Measurements from ENCODE around the gene TRAPPC12. TPM values are rescaled to one million over a fixed set of nuclear protein-coding genes. Genes with fewer than 3 reads are reported as not detected.

TRAPPC12 gene
- total RNA-seq, 2 donors from 2014 or later, result 69.5 to 73.2 TPM

GRCh38 chr2:3434654-3435053, 55.2 kb downstream of the TRAPPC12 start:
- Histone ChIP-seq H3K4me3 (no peak overlapping the region), H3K27ac (no peak overlapping the region), H3K4me1 (peaks cover 0 to 13% of the 10 kb centered on the region in 2 donors), H3K27me3 (no peaks in the 10 kb centered on the region), H3K36me3 (peaks cover 8% of the 10 kb centered on the region), H3K9me3 (no peaks in the 10 kb centered on the region)
- TF ChIP-seq, protein P1, sequence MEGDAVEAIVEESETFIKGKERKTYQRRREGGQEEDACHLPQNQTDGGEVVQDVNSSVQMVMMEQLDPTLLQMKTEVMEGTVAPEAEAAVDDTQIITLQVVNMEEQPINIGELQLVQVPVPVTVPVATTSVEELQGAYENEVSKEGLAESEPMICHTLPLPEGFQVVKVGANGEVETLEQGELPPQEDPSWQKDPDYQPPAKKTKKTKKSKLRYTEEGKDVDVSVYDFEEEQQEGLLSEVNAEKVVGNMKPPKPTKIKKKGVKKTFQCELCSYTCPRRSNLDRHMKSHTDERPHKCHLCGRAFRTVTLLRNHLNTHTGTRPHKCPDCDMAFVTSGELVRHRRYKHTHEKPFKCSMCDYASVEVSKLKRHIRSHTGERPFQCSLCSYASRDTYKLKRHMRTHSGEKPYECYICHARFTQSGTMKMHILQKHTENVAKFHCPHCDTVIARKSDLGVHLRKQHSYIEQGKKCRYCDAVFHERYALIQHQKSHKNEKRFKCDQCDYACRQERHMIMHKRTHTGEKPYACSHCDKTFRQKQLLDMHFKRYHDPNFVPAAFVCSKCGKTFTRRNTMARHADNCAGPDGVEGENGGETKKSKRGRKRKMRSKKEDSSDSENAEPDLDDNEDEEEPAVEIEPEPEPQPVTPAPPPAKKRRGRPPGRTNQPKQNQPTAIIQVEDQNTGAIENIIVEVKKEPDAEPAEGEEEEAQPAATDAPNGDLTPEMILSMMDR (IDR thresholded peaks at IDR 0.05), result no peak
- no peak for DNase-seq (ENCODE audit: low spot score)

DNA sequence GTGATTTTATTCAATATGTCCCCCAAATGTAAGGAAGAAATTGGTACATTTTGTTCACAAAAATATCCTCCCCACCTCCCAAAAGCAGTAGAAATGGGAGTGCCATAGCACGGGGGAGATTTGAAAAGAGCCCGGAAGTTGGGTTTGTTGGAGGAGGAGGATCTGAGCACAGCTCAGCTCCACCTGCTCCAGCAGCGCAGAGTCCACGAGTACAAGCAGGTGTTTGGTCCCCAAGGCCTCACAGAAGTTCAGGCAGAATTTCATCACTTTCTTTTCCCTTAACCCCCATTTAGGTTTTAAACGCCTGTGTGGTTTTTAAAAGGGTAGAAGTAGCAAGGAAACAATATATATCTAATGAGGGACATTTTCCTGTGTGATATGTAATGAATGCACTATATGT, 56.0 kb downstream of the TRAPPC12 start:
- DNase-seq (ENCODE audit: low spot score), result no peak
- Histone ChIP-seq H3K27ac (no peak overlapping the region), H3K27me3 (no peaks in the 10 kb centered on the region), H3K9me3 (no peaks in the 10 kb centered on the region), H3K4me3 (no peak overlapping the region), H3K4me1 (peaks cover 0 to 13% of the 10 kb centered on the region in 2 donors), H3K36me3 (peaks cover 8% of the 10 kb centered on the region)
- TF ChIP-seq, protein P1 (IDR thresholded peaks at IDR 0.05), result no peak

DNA sequence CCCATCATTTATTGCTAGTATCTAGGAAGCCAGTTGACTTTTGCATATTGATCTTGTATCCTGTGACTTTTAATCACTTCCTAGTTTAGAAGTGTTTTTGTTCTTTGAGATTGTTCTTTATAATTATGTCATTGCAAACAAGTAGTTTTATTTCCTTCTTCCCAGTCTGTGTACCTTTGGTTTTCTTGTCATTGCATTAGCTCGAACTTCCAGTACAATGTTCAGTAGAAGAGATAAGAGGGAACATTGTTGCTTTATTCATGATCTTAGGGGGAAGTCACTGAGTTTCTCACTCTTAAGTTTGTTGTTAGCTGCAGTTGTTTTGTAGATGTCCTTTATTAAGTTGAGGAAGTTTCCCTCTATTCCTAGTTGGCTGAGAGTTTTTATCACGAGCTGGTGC, 61.0 kb downstream of the TRAPPC12 start:
- Histone ChIP-seq H3K9me3 (no peaks in the 10 kb centered on the region), H3K27me3 (no peaks in the 10 kb centered on the region), H3K27ac (no peak overlapping the region), H3K4me3 (no peak overlapping the region), H3K36me3 (peaks cover 19% of the 10 kb centered on the region), H3K4me1 (no peaks in the 10 kb centered on the region)
- TF ChIP-seq, protein P1 (IDR thresholded peaks at IDR 0.05), result no peak
- DNase-seq (ENCODE audit: low spot score), result no peak

GRCh38 chr2:3441465-3441864, 62.0 kb downstream of the TRAPPC12 start:
- DNase-seq (ENCODE audit: low spot score), result no peak
- no peaks in the 10 kb centered on the region for H3K4me1 ChIP-seq

GRCh38 chr2:3442185-3442584, 62.7 kb downstream of the TRAPPC12 start:
- no peaks in the 10 kb centered on the region for H3K9me3 ChIP-seq
- TF ChIP-seq, protein P1 (IDR thresholded peaks at IDR 0.05), result no peak
- DNase-seq (ENCODE audit: low spot score), result no peak

More at GRCh38 chr2:3441465-3441864, 62.0 kb downstream of the TRAPPC12 start:
- Histone ChIP-seq H3K36me3 (peaks cover 27% of the 10 kb centered on the region), H3K27me3 (no peaks in the 10 kb centered on the region), H3K4me3 (no peak overlapping the region), H3K27ac (no peak overlapping the region), H3K9me3 (no peaks in the 10 kb centered on the region)
- TF ChIP-seq, protein P1 (IDR thresholded peaks at IDR 0.05), result no peak

GRCh38 chr2:3443083-3443482, 63.6 kb downstream of the TRAPPC12 start:
- Histone ChIP-seq H3K27me3 (no peaks in the 10 kb centered on the region), H3K9me3 (no peaks in the 10 kb centered on the region), H3K4me1 (no peaks in the 10 kb centered on the region), H3K36me3 (peaks cover 36% of the 10 kb centered on the region), H3K27ac (no peak overlapping the region), H3K4me3 (no peak overlapping the region)
- TF ChIP-seq, protein P1 (IDR thresholded peaks at IDR 0.05), result no peak
- DNase-seq (ENCODE audit: low spot score), result no peak

More at GRCh38 chr2:3442185-3442584, 62.7 kb downstream of the TRAPPC12 start:
- Histone ChIP-seq H3K4me1 (no peaks in the 10 kb centered on the region), H3K27me3 (no peaks in the 10 kb centered on the region), H3K4me3 (no peak overlapping the region), H3K27ac (no peak overlapping the region), H3K36me3 (peaks cover 34% of the 10 kb centered on the region)
